Keratinocyte (primary cell): ENCODE results near the gene CDC14A.

Experiments
- CTCF ChIP-seq, 3 experiments: IDR thresholded peaks in 1 of 3; conservative IDR thresholded peaks in 1 of 3; optimal IDR thresholded peaks in 1 of 3; 2 replicates in 2 of 3; 3 replicates in 1 of 3; pipeline versions ENCODE3 to v1.5.1; 2011; ENCODE audit warnings: low read length in 3 of 3, mild to moderate bottlenecking in 3 of 3, moderate library complexity in 2 of 3, control low read depth in 1 of 3, inconsistent platforms in 1 of 3; ENCODE audit not compliant: insufficient read depth in 2 of 3; ENCODE audit errors: extremely low read depth in 1 of 3
- EZH2 ChIP-seq: IDR thresholded peaks from one replicate; pipeline ENCODE4 v1.6.1; 2012; ENCODE audit warnings: inconsistent platforms, mild to moderate bottlenecking, low read length, moderate library complexity

GRCh38 chr1:100485855-100486258, 133.6 kb downstream of the CDC14A start:
- TF ChIP-seq CTCF (optimal IDR thresholded peaks at IDR 0.05 in 1 of 3, IDR thresholded peaks at IDR 0.05 in 1 of 3, conservative IDR thresholded peaks at IDR 0.05 in 1 of 3; ENCODE audit: extremely low read depth in 1 of 3, insufficient read depth in 2 of 3, low read length in 3 of 3) (no peak), EZH2 (no peak)
